ENCODE measurements around the gene IL19. TPM values are rescaled to one million over a fixed set of nuclear protein-coding genes. Genes with fewer than 3 reads are reported as not detected.

Gene IL19
- total RNA-seq, 1 donor from 2014 or later, result not detected

GRCh38 chr1:206859082-206859521 is 88.5 kb downstream of the IL19 start:
- Mint-ChIP-seq H3K9me3 (ENCODE audit: low read depth) (peaks cover 2% of the 10 kb centered on the region), H3K27ac (no peak overlapping the region), H3K27me3 (peaks cover 26% of the 10 kb centered on the region)

GRCh38 chr1:206860165-206860564 is 89.6 kb downstream of the IL19 start:
- no peak for DNase-seq (ENCODE audit: low spot score, unreplicated experiment)
- Mint-ChIP-seq H3K4me1 (ENCODE audit: low read depth) (peaks cover 5% of the 10 kb centered on the region), H3K36me3 (ENCODE audit: insufficient read depth) (no peaks in the 10 kb centered on the region), H3K9me3 (ENCODE audit: low read depth) (no peaks in the 10 kb centered on the region), H3K4me3 (ENCODE audit: low read depth) (no peak overlapping the region), H3K27me3 (peaks cover 30% of the 10 kb centered on the region), H3K27ac (no peak overlapping the region)
- TF ChIP-seq CTCF (IDR thresholded peaks at IDR 0.05; ENCODE audit: unreplicated experiment), result no peak

More at GRCh38 chr1:206859082-206859521, 88.5 kb downstream of the IL19 start:
- TF ChIP-seq CTCF (IDR thresholded peaks at IDR 0.05; ENCODE audit: unreplicated experiment), result no peak
- no peak for DNase-seq (ENCODE audit: low spot score, unreplicated experiment)
- H3K4me1 Mint-ChIP-seq (ENCODE audit: low read depth), result peaks cover 8% of the 10 kb centered on the region
- no peak overlapping the region for H3K4me3 Mint-ChIP-seq (ENCODE audit: low read depth)
- H3K36me3 Mint-ChIP-seq (ENCODE audit: insufficient read depth), result no peaks in the 10 kb centered on the region

- no peak for TF ChIP-seq CTCF (IDR thresholded peaks at IDR 0.05; ENCODE audit: unreplicated experiment)
- H3K4me1 Mint-ChIP-seq (ENCODE audit: low read depth), result peaks cover 5% of the 10 kb centered on the region
- H3K4me3 Mint-ChIP-seq (ENCODE audit: low read depth), result no peak overlapping the region
- peaks cover 49% of the 10 kb centered on the region for H3K27me3 Mint-ChIP-seq
- H3K27ac Mint-ChIP-seq, result no peak overlapping the region
- no peak for DNase-seq (ENCODE audit: low spot score, unreplicated experiment)
- no peaks in the 10 kb centered on the region for H3K9me3 Mint-ChIP-seq (ENCODE audit: low read depth)
- H3K36me3 Mint-ChIP-seq (ENCODE audit: insufficient read depth), result no peaks in the 10 kb centered on the region
Observed at GRCh38 chr1:206863266-206863665, 92.7 kb downstream of the IL19 start.

GRCh38 chr1:206864939-206865671 is 94.5 kb downstream of the IL19 start, which contains the start of gene IL20:
IL20 (plus strand) TSS chr1:206865623; CDS start chr1:206865853, 230 bp downstream.
- Mint-ChIP-seq H3K4me1 (ENCODE audit: low read depth) (peaks cover 5% of the 10 kb centered on the region), H3K4me3 (ENCODE audit: low read depth) (no peak within 1 kb of the TSS), H3K27ac (no peak within 1 kb of the TSS), H3K27me3 (peaks cover 48% of the 10 kb centered on the region), H3K9me3 (ENCODE audit: low read depth) (no peaks in the 10 kb centered on the region), H3K36me3 (ENCODE audit: insufficient read depth) (no peaks in the 10 kb centered on the region)
- TF ChIP-seq CTCF (IDR thresholded peaks at IDR 0.05; ENCODE audit: unreplicated experiment), result peak; percentile 77
- DNase-seq (ENCODE audit: low spot score, unreplicated experiment), result peak; percentile 54

GRCh38 chr1:206866062-206866461 is 95.5 kb downstream of the IL19 start:
- Mint-ChIP-seq H3K27ac (no peak overlapping the region), H3K27me3 (peaks cover 44% of the 10 kb centered on the region), H3K9me3 (ENCODE audit: low read depth) (no peaks in the 10 kb centered on the region), H3K4me1 (ENCODE audit: low read depth) (peaks cover 5% of the 10 kb centered on the region), H3K4me3 (ENCODE audit: low read depth) (no peak overlapping the region), H3K36me3 (ENCODE audit: insufficient read depth) (no peaks in the 10 kb centered on the region)
- TF ChIP-seq CTCF (IDR thresholded peaks at IDR 0.05; ENCODE audit: unreplicated experiment), result no peak
- DNase-seq (ENCODE audit: low spot score, unreplicated experiment), result no peak
